ENCODE data around the gene AGK.

DNA sequence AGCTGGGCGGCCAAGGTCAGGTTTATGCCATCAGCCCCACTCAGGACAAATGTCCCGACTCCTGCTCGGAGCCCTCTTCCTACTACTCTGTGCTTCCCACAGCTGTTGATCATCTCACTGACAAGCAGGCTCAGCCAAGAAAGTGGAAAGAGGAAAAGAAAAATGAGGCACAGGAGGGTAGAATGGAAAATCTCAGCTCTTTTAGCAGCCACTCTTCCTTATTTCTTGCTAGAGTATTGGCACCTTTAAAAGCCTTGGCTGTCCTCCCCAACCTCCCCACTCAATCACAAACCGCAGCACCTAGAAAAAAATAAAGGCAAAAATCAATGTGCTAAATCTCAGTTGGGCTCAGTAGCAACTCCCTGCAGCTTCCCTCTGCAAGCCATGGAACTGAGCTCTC, 35.3 kb upstream of the AGK start:
- TF ChIP-seq, protein P1, sequence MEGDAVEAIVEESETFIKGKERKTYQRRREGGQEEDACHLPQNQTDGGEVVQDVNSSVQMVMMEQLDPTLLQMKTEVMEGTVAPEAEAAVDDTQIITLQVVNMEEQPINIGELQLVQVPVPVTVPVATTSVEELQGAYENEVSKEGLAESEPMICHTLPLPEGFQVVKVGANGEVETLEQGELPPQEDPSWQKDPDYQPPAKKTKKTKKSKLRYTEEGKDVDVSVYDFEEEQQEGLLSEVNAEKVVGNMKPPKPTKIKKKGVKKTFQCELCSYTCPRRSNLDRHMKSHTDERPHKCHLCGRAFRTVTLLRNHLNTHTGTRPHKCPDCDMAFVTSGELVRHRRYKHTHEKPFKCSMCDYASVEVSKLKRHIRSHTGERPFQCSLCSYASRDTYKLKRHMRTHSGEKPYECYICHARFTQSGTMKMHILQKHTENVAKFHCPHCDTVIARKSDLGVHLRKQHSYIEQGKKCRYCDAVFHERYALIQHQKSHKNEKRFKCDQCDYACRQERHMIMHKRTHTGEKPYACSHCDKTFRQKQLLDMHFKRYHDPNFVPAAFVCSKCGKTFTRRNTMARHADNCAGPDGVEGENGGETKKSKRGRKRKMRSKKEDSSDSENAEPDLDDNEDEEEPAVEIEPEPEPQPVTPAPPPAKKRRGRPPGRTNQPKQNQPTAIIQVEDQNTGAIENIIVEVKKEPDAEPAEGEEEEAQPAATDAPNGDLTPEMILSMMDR (IDR thresholded peaks at IDR 0.05; ENCODE audit: insufficient read depth, low read length): no peak
- TF ChIP-seq, protein P2, sequence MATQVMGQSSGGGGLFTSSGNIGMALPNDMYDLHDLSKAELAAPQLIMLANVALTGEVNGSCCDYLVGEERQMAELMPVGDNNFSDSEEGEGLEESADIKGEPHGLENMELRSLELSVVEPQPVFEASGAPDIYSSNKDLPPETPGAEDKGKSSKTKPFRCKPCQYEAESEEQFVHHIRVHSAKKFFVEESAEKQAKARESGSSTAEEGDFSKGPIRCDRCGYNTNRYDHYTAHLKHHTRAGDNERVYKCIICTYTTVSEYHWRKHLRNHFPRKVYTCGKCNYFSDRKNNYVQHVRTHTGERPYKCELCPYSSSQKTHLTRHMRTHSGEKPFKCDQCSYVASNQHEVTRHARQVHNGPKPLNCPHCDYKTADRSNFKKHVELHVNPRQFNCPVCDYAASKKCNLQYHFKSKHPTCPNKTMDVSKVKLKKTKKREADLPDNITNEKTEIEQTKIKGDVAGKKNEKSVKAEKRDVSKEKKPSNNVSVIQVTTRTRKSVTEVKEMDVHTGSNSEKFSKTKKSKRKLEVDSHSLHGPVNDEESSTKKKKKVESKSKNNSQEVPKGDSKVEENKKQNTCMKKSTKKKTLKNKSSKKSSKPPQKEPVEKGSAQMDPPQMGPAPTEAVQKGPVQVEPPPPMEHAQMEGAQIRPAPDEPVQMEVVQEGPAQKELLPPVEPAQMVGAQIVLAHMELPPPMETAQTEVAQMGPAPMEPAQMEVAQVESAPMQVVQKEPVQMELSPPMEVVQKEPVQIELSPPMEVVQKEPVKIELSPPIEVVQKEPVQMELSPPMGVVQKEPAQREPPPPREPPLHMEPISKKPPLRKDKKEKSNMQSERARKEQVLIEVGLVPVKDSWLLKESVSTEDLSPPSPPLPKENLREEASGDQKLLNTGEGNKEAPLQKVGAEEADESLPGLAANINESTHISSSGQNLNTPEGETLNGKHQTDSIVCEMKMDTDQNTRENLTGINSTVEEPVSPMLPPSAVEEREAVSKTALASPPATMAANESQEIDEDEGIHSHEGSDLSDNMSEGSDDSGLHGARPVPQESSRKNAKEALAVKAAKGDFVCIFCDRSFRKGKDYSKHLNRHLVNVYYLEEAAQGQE (IDR thresholded peaks at IDR 0.05; ENCODE audit: insufficient replicate concordance, low read depth): no peak
- TF ChIP-seq SPI1 (IDR thresholded peaks at IDR 0.05; ENCODE audit: borderline replicate concordance, low read depth) (no peak), GABPA (IDR thresholded peaks at IDR 0.05; ENCODE audit: low read depth) (no peak), POLR2AphosphoS5 (IDR thresholded peaks at IDR 0.05; ENCODE audit: low read depth) (no peak)

All from HL-60 (cell line).